VCaP (cell line): ENCODE measurements around the gene ZDHHC12.

ENCODE experiments used
- H3K27ac ChIP-seq: fragments of 450-650 bp; 2 replicates; pipeline ENCODE4 v1.5.1; 2017
- TF ChIP-seq, protein P1 (sequence below): fragments of 450-650 bp; conservative IDR thresholded peaks from 2 replicates; pipeline ENCODE4 v1.5.1; 2017; ENCODE audit warnings: mild to moderate bottlenecking, moderate library complexity

The ZDHHC12 gene

GRCh38 chr9:128716581-128717254 is 7.2 kb downstream of the ZDHHC12 start:
- no peak overlapping the region for H3K27ac ChIP-seq
- TF ChIP-seq, protein P1, sequence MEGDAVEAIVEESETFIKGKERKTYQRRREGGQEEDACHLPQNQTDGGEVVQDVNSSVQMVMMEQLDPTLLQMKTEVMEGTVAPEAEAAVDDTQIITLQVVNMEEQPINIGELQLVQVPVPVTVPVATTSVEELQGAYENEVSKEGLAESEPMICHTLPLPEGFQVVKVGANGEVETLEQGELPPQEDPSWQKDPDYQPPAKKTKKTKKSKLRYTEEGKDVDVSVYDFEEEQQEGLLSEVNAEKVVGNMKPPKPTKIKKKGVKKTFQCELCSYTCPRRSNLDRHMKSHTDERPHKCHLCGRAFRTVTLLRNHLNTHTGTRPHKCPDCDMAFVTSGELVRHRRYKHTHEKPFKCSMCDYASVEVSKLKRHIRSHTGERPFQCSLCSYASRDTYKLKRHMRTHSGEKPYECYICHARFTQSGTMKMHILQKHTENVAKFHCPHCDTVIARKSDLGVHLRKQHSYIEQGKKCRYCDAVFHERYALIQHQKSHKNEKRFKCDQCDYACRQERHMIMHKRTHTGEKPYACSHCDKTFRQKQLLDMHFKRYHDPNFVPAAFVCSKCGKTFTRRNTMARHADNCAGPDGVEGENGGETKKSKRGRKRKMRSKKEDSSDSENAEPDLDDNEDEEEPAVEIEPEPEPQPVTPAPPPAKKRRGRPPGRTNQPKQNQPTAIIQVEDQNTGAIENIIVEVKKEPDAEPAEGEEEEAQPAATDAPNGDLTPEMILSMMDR = no peak

DNA sequence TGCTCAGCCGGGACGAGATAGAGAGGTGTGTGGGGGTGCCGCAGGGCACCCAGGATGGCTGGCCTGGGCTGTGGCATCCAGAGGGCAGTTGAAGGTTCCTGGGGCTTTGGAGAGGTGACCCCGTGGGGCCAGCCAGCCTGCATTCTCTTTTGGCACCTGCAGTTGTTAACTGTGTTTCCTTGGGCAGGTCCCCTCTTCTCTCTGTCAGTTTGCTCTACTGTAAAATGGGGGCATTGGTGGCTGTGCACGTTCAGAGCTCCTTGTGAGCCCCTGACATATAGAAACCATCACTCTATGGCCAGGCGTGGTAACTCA is 8.5 kb downstream of the ZDHHC12 start:
- TF ChIP-seq, protein P1 = no peak
- no peak overlapping the region for H3K27ac ChIP-seq

DNA sequence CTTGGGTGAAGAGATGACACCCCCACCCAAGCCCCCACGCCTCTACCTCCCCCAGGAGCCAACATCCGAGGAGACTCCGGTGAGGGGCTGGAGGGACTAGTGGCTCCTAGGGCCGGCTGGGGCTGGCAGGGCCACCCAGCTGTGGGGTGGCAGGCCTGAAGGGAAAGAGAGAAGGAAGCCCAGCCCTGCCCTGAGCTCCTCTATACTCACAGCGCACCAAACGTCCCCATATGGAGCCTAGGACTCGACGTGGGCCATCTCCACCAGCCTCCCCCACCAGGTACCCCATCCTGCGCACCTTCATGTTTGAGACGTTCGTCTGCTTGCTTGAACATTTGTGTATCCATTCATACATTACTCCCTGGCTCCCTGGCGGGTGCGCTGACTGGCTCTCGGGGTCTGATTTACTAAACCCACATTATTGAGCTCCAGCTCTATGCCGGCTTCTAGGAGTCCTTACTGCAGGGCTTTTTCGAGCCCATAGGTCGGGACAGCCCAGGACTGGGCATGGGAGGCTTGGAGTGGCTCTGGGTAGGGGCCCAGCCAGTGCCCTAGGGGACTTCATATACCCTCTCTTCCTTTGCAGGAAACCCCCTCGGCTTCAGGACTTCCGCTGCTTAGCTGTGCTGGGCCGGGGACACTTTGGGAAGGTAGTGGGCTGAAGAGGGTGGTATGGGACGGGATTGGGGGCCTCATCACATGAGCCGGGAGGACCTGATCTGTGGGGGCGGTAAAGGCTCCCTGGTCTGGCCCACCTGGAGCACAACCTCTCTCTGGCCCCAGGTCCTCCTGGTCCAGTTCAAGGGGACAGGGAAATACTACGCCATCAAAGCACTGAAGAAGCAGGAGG is 9.1 kb downstream of the ZDHHC12 start:
- TF ChIP-seq, protein P1 = no peak
- H3K27ac ChIP-seq = no peak overlapping the region

GRCh38 chr9:128713941-128714573 is 9.9 kb downstream of the ZDHHC12 start:
- no peak overlapping the region for H3K27ac ChIP-seq
- TF ChIP-seq, protein P1 = no peak

- no peak overlapping the region for H3K27ac ChIP-seq
- TF ChIP-seq, protein P1 = no peak
These were observed 10.5 kb downstream of the ZDHHC12 start for GRCh38 chr9:128713411-128713780.

DNA sequence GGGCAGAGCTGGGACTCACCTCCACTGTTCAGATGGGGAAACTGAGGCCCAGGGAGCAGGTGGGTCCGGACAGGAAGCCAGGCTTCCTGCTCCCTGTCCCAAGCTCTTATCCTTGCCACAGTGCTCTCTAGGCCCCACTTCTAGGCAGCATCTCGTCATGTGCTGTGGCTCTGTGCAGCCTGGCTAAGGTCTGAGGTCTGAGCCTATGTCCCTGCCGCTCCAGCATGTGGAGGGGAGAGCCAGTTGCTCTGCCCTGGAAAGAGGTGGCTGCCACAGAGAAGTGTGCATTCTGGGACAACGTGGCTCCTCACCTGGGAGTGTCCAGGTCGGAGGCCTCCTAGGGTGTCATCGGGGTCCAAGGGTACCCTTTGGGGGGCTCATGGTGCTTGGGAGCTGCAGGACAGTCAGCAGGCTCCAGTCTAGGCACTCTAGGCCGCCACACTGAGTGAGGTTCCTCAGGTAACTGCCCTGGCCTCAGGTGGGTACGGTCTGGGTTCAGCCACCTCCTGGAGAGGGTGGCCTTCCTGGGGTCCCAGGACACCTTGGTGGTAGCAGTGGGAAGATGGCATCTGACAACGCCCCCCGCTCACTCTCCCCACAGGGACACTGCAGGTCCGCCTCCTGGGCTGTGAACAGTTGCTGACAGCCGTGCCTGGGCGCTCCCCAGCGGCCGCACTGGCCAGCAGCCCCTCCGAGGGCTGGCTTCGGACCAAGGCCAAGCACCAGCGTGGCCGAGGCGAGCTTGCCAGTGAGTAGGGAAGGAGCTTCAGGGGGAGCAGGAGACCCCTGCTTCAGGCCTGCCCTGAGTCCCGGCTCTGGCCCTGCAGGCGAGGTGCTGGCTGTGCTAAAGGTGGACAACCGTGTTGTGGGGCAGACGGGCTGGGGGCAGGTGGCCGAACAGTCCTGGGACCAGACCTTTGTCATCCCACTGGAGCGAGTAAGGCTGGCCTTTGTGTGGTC is 11.2 kb downstream of the ZDHHC12 start:
- no peak overlapping the region for H3K27ac ChIP-seq
- TF ChIP-seq, protein P1 = no peak

GRCh38 chr9:128707446-128707845 is 16.5 kb downstream of the ZDHHC12 start:
- TF ChIP-seq, protein P1 = no peak
- H3K27ac ChIP-seq = no peak overlapping the region
